Measurements from ENCODE around the gene PCDH9. TPM values are rescaled to one million over a fixed set of nuclear protein-coding genes. Genes with fewer than 3 reads are reported as not detected.

The PCDH9 gene
- total RNA-seq, 1 experiment from 2014 or later, result 4.2 TPM

GRCh38 chr13:66503890-66504289 lies 726.2 kb downstream of the PCDH9 start:
- CTCF ChIA-PET, result no interaction called here
- in situ Hi-C loops (cut with HindIII; ENCODE audit: low pct_unique_long_range_greater_than_20kb, low sequenced_read_pairs) (no loop called here), intact Hi-C loops (cut with micrococcal nuclease; ENCODE audit: unreplicated experiment) (no loop called here)
- no TSS peak for BruUV-seq (replicated peaks)
- Histone ChIP-seq H3K36me3 (ENCODE audit: control insufficient read depth, insufficient read depth, low read length) (no peaks in the 10 kb centered on the region), H3K9me3 (ENCODE audit: control insufficient read depth, insufficient read depth, low read depth, low read length) (no peaks in the 10 kb centered on the region), H3K4me3 (ENCODE audit: low read depth in 2 of 2, low read length in 2 of 2) (no peak overlapping the region), H3K27me3 (ENCODE audit: control insufficient read depth, insufficient read depth, low read length) (no peaks in the 10 kb centered on the region), H3K4me1 (ENCODE audit: control insufficient read depth, insufficient read depth, low read length) (no peaks in the 10 kb centered on the region), H3K27ac (ENCODE audit: low read length) (no peak overlapping the region)
- DNase-seq (ENCODE audit: low read depth, low spot score) (no peak), ATAC-seq (no peak)
- POLR2A ChIA-PET, result no interaction called here
- TF ChIP-seq REST (IDR thresholded peaks at IDR 0.05; ENCODE audit: insufficient read depth in 1 of 2, low read depth in 2 of 2, low read length in 1 of 2) (no peak), TCF7L2 (IDR thresholded peaks at IDR 0.05; ENCODE audit: low read depth, low read length) (no peak), POLR2AphosphoS5 (IDR thresholded peaks at IDR 0.05; ENCODE audit: low read depth, low read length) (no peak), SIN3A (IDR thresholded peaks at IDR 0.05; ENCODE audit: borderline replicate concordance, insufficient read depth, low read depth, low read length) (no peak), CTCF (IDR thresholded peaks at IDR 0.05) (no peak)

DNA sequence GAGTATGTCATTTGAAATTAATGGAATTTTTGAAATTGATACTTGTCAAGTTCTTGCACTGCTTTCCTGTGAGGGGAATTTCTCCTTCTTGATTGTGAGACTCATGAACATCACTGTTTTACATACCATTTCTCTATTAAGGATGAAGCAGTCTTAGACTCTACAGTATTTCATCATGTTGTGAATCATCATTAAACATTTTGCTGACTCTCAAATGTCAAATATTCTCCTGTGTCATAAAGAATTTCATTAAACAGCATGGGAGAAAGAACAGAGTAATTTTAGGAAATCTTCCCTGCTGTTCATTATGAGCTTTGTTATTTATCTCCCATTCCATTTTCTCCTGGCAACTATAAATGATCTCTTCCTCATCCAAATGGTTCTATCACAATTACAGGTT lies 729.0 kb downstream of the PCDH9 start:
- in situ Hi-C loops (cut with HindIII; ENCODE audit: low pct_unique_long_range_greater_than_20kb, low sequenced_read_pairs) (no loop called here), intact Hi-C loops (cut with micrococcal nuclease; ENCODE audit: unreplicated experiment) (no loop called here)
- CTCF ChIA-PET, result no interaction called here
- H3K27me3 ChIP-seq (ENCODE audit: control insufficient read depth, insufficient read depth, low read length), result no peaks in the 10 kb centered on the region
- H3K36me3 ChIP-seq (ENCODE audit: control insufficient read depth, insufficient read depth, low read length), result no peaks in the 10 kb centered on the region
- H3K9me3 ChIP-seq (ENCODE audit: control insufficient read depth, insufficient read depth, low read depth, low read length), result no peaks in the 10 kb centered on the region
- H3K4me1 ChIP-seq (ENCODE audit: control insufficient read depth, insufficient read depth, low read length), result no peaks in the 10 kb centered on the region
- no peak overlapping the region for H3K4me3 ChIP-seq (ENCODE audit: low read depth in 2 of 2, low read length in 2 of 2)
- no peak overlapping the region for H3K27ac ChIP-seq (ENCODE audit: low read length)
- POLR2A ChIA-PET, result no interaction called here
- DNase-seq (ENCODE audit: low read depth, low spot score) (no peak), ATAC-seq (no peak)
- TF ChIP-seq TCF7L2 (IDR thresholded peaks at IDR 0.05; ENCODE audit: low read depth, low read length) (no peak), SIN3A (IDR thresholded peaks at IDR 0.05; ENCODE audit: borderline replicate concordance, insufficient read depth, low read depth, low read length) (no peak), REST (IDR thresholded peaks at IDR 0.05; ENCODE audit: insufficient read depth in 1 of 2, low read depth in 2 of 2, low read length in 1 of 2) (no peak), POLR2AphosphoS5 (IDR thresholded peaks at IDR 0.05; ENCODE audit: low read depth, low read length) (no peak), CTCF (IDR thresholded peaks at IDR 0.05) (no peak)
- no TSS peak for BruUV-seq (replicated peaks)
